Measurements from ENCODE around the gene CCDC142. TPM values are rescaled to one million over a fixed set of nuclear protein-coding genes. Genes with fewer than 3 reads are reported as not detected.

The CCDC142 gene
- total RNA-seq, 3 donors from 2014 or later (not counting 1 experiment from before 2014, with no cell fraction given), result 14.9 to 25.2 (median 15.6) TPM

DNA sequence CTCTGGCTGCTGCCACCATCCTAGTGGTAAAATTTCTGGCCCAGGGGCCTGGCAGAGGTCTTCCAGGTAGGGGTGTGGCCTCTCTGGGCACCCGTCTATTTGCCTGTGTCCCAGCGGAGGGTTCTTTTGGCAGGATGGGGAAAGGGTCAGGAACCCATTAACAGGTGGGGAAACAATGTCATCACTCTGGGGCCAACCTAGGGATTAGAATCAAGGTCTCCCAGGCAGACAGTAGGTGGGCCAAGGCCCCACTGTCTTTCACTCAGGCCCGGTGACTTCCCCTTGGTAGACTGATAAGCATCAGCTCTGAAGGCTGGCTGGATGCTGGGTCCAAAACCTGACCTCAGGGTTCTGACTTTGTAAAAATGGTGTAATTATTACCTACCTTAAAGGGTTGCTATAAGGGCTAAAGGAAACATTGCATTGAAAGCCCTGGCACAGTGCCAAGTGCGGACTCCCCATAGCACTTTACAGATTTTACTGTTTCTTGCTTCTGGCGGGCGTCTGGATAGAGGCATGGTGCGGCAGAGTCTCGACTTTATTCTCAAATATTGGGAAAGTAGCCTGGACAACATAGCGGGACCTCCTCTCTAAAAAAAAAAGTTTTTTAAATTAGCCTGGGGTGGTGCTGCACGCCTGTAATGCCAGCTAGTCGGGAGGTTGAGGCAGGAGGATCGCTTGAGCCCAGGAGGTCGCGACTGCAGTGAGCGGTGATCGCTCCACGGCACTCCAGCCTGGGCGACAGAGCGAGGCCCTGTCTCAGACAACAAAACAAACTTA lies 14.4 kb upstream of the CCDC142 start:
- ATAC-seq, result no peak
- Mint-ChIP-seq H3K36me3 (no peaks in the 10 kb centered on the region), H3K4me1 (peaks cover 24 to 36% of the 10 kb centered on the region in 2 donors), H3K27ac (peak overlapping the region; percentile 30 to 81), H3K27me3 (ENCODE audit: low read depth in 2 of 2) (peaks cover 0 to 8% of the 10 kb centered on the region in 2 donors), H3K4me3 (peak overlapping the region; percentile 90), H3K9me3 (no peaks in the 10 kb centered on the region)
- TF ChIP-seq CTCF (IDR thresholded peaks at IDR 0.05), result no peak
- DNase-seq, result no peak
- WGBS (ENCODE audit: insufficient coverage), result 74% methylated on average over 19 of the region's 19 CpGs
- H3K4me1 ChIP-seq (ENCODE audit: control insufficient read depth, insufficient read depth, low read length), result peaks cover 36% of the 10 kb centered on the region
- H3K9me3 ChIP-seq (ENCODE audit: control insufficient read depth, insufficient read depth, low read length), result no peaks in the 10 kb centered on the region
- intact Hi-C loops (cut with micrococcal nuclease), result no loop called here
- peaks cover 18% of the 10 kb centered on the region for H3K36me3 ChIP-seq (ENCODE audit: control insufficient read depth, insufficient read depth, low read length)
- no peak overlapping the region for H3K27ac ChIP-seq (ENCODE audit: low read length)
- peaks cover 5% of the 10 kb centered on the region for H3K27me3 ChIP-seq (ENCODE audit: control insufficient read depth, insufficient read depth, low read length)
- H3K4me3 ChIP-seq (ENCODE audit: low read length), result peak overlapping the region; percentile 52

DNA sequence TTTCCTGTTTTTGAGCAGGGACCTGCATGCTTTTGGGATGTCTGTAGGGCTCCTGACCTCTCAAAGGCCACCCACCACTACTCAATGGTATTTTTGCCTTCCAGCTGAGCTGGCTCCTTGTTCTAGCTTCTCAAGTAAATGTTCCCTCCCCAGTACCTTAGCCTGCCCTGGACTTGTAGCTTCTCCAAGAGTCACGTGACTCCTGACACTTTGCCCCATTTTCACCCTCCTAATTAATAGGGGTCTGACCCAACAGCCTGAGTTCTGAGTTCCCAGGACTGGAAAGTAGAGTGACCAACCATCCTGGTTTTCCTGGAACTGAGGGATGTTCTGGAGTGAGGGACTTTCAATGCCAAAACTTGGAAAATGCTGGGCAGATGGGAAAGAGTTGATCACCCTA lies 12.6 kb upstream of the CCDC142 start:
- Histone ChIP-seq H3K9me3 (ENCODE audit: control insufficient read depth, insufficient read depth, low read length) (no peaks in the 10 kb centered on the region), H3K36me3 (ENCODE audit: control insufficient read depth, insufficient read depth, low read length) (peaks cover 35% of the 10 kb centered on the region), H3K4me3 (ENCODE audit: low read length) (no peak overlapping the region), H3K4me1 (ENCODE audit: control insufficient read depth, insufficient read depth, low read length) (peaks cover 32% of the 10 kb centered on the region), H3K27ac (ENCODE audit: low read length) (no peak overlapping the region), H3K27me3 (ENCODE audit: control insufficient read depth, insufficient read depth, low read length) (peaks cover 5% of the 10 kb centered on the region)
- DNase-seq, result no peak
- no peak for TF ChIP-seq CTCF (IDR thresholded peaks at IDR 0.05)
- peaks cover 0 to 8% of the 10 kb centered on the region in 2 donors for H3K27me3 Mint-ChIP-seq (ENCODE audit: low read depth in 2 of 2)
- H3K36me3 Mint-ChIP-seq, result no peaks in the 10 kb centered on the region
- 92% methylated on average over 1 of the region's 1 CpG for WGBS (ENCODE audit: insufficient coverage)
- no peak overlapping the region for H3K4me3 Mint-ChIP-seq
- no peak for ATAC-seq
- no peak overlapping the region for H3K27ac Mint-ChIP-seq
- no peaks in the 10 kb centered on the region for H3K9me3 Mint-ChIP-seq
- H3K4me1 Mint-ChIP-seq, result peaks cover 16 to 27% of the 10 kb centered on the region in 2 donors
- intact Hi-C loops (cut with micrococcal nuclease), result no loop called here

- Mint-ChIP-seq H3K4me3 (no peak overlapping the region), H3K36me3 (no peaks in the 10 kb centered on the region), H3K9me3 (no peaks in the 10 kb centered on the region), H3K4me1 (peaks cover 8 to 20% of the 10 kb centered on the region in 2 donors), H3K27ac (no peak overlapping the region), H3K27me3 (ENCODE audit: low read depth in 2 of 2) (peaks cover 0 to 4% of the 10 kb centered on the region in 2 donors)
- Histone ChIP-seq H3K4me3 (ENCODE audit: low read length) (no peak overlapping the region), H3K27ac (ENCODE audit: low read length) (no peak overlapping the region), H3K36me3 (ENCODE audit: control insufficient read depth, insufficient read depth, low read length) (peaks cover 42% of the 10 kb centered on the region), H3K4me1 (ENCODE audit: control insufficient read depth, insufficient read depth, low read length) (peaks cover 15% of the 10 kb centered on the region), H3K27me3 (ENCODE audit: control insufficient read depth, insufficient read depth, low read length) (no peaks in the 10 kb centered on the region), H3K9me3 (ENCODE audit: control insufficient read depth, insufficient read depth, low read length) (no peaks in the 10 kb centered on the region)
- WGBS (ENCODE audit: insufficient coverage), result 96% methylated on average over 3 of the region's 3 CpGs
- ATAC-seq, result no peak
- intact Hi-C loops (cut with micrococcal nuclease), result no loop called here
- no peak for DNase-seq
- TF ChIP-seq CTCF (IDR thresholded peaks at IDR 0.05), result no peak
Measured at GRCh38 chr2:74493546-74493945, 10.7 kb upstream of the CCDC142 start.
